Measurements from ENCODE around the gene FEN1. TPM values are rescaled to one million over a fixed set of nuclear protein-coding genes. Genes with fewer than 3 reads are reported as not detected.

The FEN1 gene
- total RNA-seq, 2 donors from 2014 or later = 2.6 to 3.4 TPM

DNA sequence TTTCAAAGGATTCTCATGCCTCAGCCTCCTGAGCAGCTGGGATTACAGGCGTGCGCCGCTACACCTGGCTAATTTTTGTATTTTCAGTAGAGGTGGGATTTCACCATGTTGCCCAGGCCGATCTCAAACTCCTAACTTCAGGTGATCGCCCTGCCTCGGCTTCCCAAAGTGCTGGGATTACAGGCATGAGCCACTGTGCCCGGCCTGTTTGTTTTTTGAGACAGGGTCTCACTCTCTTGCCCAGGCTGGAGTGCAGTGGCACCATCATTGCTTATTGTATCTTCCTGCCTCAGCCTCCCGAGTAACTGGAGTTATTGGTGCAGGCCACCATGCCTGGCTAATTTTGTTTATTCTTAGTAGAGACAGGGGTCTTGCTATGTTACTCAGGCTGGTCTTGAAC, 43.5 kb downstream of the FEN1 start:
- Histone ChIP-seq H3K27me3 (no peaks in the 10 kb centered on the region), H3K4me1 (no peaks in the 10 kb centered on the region), H3K36me3 (replicated peaks in 1 of 2; ENCODE audit: insufficient read depth in 1 of 2, low read depth in 2 of 2) (no peaks in the 10 kb centered on the region), H3K4me3 (no peak overlapping the region), H3K27ac (no peak overlapping the region), H3K9me3 (no peaks in the 10 kb centered on the region)
- no peak for DNase-seq
- intact Hi-C loops (cut with DNase I) = no loop called here
- no peak for ATAC-seq
- TF ChIP-seq, protein P1, sequence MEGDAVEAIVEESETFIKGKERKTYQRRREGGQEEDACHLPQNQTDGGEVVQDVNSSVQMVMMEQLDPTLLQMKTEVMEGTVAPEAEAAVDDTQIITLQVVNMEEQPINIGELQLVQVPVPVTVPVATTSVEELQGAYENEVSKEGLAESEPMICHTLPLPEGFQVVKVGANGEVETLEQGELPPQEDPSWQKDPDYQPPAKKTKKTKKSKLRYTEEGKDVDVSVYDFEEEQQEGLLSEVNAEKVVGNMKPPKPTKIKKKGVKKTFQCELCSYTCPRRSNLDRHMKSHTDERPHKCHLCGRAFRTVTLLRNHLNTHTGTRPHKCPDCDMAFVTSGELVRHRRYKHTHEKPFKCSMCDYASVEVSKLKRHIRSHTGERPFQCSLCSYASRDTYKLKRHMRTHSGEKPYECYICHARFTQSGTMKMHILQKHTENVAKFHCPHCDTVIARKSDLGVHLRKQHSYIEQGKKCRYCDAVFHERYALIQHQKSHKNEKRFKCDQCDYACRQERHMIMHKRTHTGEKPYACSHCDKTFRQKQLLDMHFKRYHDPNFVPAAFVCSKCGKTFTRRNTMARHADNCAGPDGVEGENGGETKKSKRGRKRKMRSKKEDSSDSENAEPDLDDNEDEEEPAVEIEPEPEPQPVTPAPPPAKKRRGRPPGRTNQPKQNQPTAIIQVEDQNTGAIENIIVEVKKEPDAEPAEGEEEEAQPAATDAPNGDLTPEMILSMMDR (IDR thresholded peaks at IDR 0.05) = no peak
- no peak for TF ChIP-seq POLR2A (IDR thresholded peaks at IDR 0.05)
- 92 to 95% methylated on average over 8 of the region's 8 CpGs for WGBS, 2 donors

DNA sequence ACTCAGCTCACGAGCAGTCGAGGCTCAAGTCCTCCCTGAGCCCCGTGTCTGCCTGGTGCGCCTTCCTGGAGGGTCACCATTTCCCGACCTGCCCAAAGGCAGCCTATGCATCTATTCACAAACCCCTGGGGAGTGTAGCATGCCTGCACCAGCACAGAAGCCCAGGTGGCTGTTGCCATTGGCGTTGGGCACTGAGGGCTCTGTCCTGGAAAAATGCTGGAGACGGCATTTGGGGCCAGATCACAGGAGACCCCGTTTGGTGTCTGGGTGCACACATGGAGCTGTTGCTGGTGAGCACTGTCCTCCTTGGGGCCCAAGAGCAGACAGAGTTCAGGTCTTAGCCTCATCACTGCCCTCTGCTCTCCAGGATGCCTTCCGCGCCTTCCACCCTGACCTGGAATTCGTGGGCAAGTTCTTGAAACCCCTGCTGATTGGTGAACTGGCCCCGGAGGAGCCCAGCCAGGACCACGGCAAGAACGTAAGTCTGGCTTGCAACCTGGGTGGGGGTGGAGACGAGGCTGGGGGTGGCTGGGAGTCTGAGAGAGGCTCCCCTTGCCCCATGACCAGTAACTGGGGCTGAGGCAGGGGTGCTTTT, 44.8 kb downstream of the FEN1 start:
- no peak for DNase-seq
- H3K4me1 ChIP-seq = no peaks in the 10 kb centered on the region
- intact Hi-C loops (cut with DNase I) = no loop called here
- no peak for TF ChIP-seq POLR2A (IDR thresholded peaks at IDR 0.05)
- TF ChIP-seq, protein P1 (IDR thresholded peaks at IDR 0.05) = no peak
- no peaks in the 10 kb centered on the region for H3K27me3 ChIP-seq
- no peak overlapping the region for H3K27ac ChIP-seq
- no peaks in the 10 kb centered on the region for H3K9me3 ChIP-seq
- ATAC-seq = no peak
- H3K36me3 ChIP-seq (replicated peaks in 1 of 2; ENCODE audit: insufficient read depth in 1 of 2, low read depth in 2 of 2) = no peaks in the 10 kb centered on the region
- no peak overlapping the region for H3K4me3 ChIP-seq
- 82 to 89% methylated on average over 7 to 15 of the region's 15 CpGs for WGBS, 2 donors

DNA sequence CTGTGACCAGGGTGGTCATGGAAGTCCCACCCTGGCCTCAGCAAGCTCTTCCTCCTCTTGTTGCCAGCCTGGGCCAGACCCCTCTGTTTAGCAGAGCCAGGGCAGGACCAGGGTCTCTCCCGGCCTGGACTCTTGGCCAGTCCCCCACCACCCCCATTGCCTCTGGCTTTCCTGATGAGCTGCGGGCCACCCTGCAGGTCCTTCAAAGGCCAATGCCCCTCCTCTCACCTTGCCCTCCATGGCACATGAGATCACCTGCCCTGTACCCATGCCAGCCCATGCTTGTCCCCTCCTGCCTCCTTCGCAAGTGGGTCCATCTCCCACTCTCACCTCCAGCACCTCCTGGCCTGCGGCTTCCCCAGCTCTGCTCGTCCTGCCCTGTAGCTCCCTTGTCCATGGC, 45.8 kb downstream of the FEN1 start:
- DNase-seq = no peak
- Histone ChIP-seq H3K27ac (no peak overlapping the region), H3K27me3 (no peaks in the 10 kb centered on the region), H3K36me3 (replicated peaks in 1 of 2; ENCODE audit: insufficient read depth in 1 of 2, low read depth in 2 of 2) (no peaks in the 10 kb centered on the region), H3K4me3 (no peak overlapping the region), H3K9me3 (no peaks in the 10 kb centered on the region), H3K4me1 (no peaks in the 10 kb centered on the region)
- intact Hi-C loops (cut with DNase I) = no loop called here
- 82 to 98% methylated on average over 4 to 5 of the region's 5 CpGs for WGBS, 2 donors
- no peak for ATAC-seq
- TF ChIP-seq POLR2A (IDR thresholded peaks at IDR 0.05) = no peak
- TF ChIP-seq, protein P1 (IDR thresholded peaks at IDR 0.05) = no peak

DNA sequence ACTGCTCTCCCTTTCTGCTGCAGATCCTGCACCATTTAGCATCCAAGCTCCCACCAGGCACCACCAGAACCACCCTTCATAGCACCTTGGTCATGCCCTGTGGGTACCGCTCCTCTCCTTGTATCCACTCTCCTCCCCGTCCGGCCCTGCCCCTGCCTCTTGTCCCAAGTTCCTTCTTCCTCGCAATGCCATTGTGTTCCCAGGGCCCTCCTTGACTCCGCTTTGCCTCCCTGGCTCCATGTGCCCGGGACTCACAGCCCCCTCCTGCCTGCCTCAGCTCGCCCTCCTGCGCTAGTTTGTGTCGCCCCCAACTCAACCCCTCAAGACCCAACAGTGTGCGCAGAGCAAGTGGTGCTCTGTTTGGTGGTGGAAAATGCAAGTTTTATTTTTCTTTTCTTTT, 46.2 kb downstream of the FEN1 start:
- intact Hi-C loops (cut with DNase I) = no loop called here
- DNase-seq (no peak), ATAC-seq (no peak)
- 93 to 96% methylated on average over 6 to 10 of the region's 10 CpGs for WGBS, 2 donors
- H3K36me3 ChIP-seq (replicated peaks in 1 of 2; ENCODE audit: insufficient read depth in 1 of 2, low read depth in 2 of 2) = no peaks in the 10 kb centered on the region
- no peaks in the 10 kb centered on the region for H3K27me3 ChIP-seq
- no peak overlapping the region for H3K27ac ChIP-seq
- H3K4me1 ChIP-seq = no peaks in the 10 kb centered on the region
- TF ChIP-seq POLR2A (IDR thresholded peaks at IDR 0.05) = no peak
- TF ChIP-seq, protein P1 (IDR thresholded peaks at IDR 0.05) = no peak
- H3K9me3 ChIP-seq = no peaks in the 10 kb centered on the region
- H3K4me3 ChIP-seq = no peak overlapping the region

DNA sequence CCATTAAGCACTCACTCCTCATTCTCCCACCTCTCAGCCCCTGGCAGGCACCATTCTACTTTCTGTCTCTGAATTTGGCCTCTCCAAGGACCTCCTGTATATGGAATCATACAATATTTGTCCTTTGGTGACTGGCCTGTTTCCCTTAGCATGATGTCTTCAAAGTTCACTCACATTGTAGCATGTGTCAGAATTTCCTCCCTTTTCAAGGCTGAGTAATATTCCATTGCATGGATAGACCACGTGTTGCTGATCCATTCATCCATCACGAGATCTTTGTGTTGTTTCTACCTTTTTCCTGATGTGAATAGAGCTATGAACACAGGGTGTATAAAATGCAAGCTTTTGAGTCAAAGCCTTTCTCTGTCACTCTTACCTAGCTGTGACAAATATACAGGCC, 47.0 kb downstream of the FEN1 start:
- no peaks in the 10 kb centered on the region for H3K4me1 ChIP-seq
- DNase-seq (no peak), ATAC-seq (no peak)
- intact Hi-C loops (cut with DNase I) = no loop called here
- H3K27ac ChIP-seq = no peak overlapping the region
- no peaks in the 10 kb centered on the region for H3K36me3 ChIP-seq (replicated peaks in 1 of 2; ENCODE audit: insufficient read depth in 1 of 2, low read depth in 2 of 2)
- no peak overlapping the region for H3K4me3 ChIP-seq
- H3K9me3 ChIP-seq = no peaks in the 10 kb centered on the region
- no peaks in the 10 kb centered on the region for H3K27me3 ChIP-seq
- whole genome bisulfite sequencing, 2 donors = 94 to 96% methylated on average over 2 of the region's 2 CpGs
- no peak for TF ChIP-seq POLR2A (IDR thresholded peaks at IDR 0.05)
- TF ChIP-seq, protein P1 (IDR thresholded peaks at IDR 0.05) = no peak

Data from body of pancreas (tissue), 4 donors.